Measurements from ENCODE around the gene WWOX. TPM values are rescaled to one million over a fixed set of nuclear protein-coding genes. Genes with fewer than 3 reads are reported as not detected.

WWOX gene
- total and polyA plus RNA-seq, 7 donors: 7.1 to 46.8 (median 16.1) TPM

- TF ChIP-seq CTCF (IDR thresholded peaks at IDR 0.05) (no peak), EP300 (IDR thresholded peaks at IDR 0.05) (no peak), POLR2AphosphoS5 (IDR thresholded peaks at IDR 0.05) (no peak), POLR2A (IDR thresholded peaks at IDR 0.05) (no peak)
- Histone ChIP-seq H3K4me3 (no peak overlapping the region), H3K27me3 (no peaks in the 10 kb centered on the region), H3K36me3 (no peaks in the 10 kb centered on the region), H3K4me1 (no peaks in the 10 kb centered on the region), H3K27ac (no peak overlapping the region), H3K9me3 (no peaks in the 10 kb centered on the region)
- DNase-seq: no peak
- WGBS, 2 donors: 87 to 89% methylated on average over 1 of the region's 1 CpG
- intact Hi-C loops (cut with DNase I): no loop called here
Measured at GRCh38 chr16:78795433-78795832, 696.0 kb downstream of the WWOX start.

- intact Hi-C loops (cut with DNase I): no loop called here
- Histone ChIP-seq H3K27ac (no peak overlapping the region), H3K4me3 (no peak overlapping the region), H3K36me3 (no peaks in the 10 kb centered on the region), H3K27me3 (no peaks in the 10 kb centered on the region), H3K9me3 (no peaks in the 10 kb centered on the region), H3K4me1 (no peaks in the 10 kb centered on the region)
- 58 to 77% methylated on average over 3 of the region's 3 CpGs for WGBS, 2 donors
- DNase-seq: no peak
- TF ChIP-seq CTCF (IDR thresholded peaks at IDR 0.05) (no peak), POLR2AphosphoS5 (IDR thresholded peaks at IDR 0.05) (no peak), POLR2A (IDR thresholded peaks at IDR 0.05) (no peak), EP300 (IDR thresholded peaks at IDR 0.05) (no peak)
Measured at GRCh38 chr16:78796221-78796866, 696.9 kb downstream of the WWOX start.

GRCh38 chr16:78799429-78799828 lies 700.0 kb downstream of the WWOX start:
- H3K4me3 ChIP-seq: no peak overlapping the region
- TF ChIP-seq EP300 (IDR thresholded peaks at IDR 0.05) (no peak), POLR2AphosphoS5 (IDR thresholded peaks at IDR 0.05) (no peak), POLR2A (IDR thresholded peaks at IDR 0.05) (no peak), CTCF (IDR thresholded peaks at IDR 0.05) (no peak)
- intact Hi-C loops (cut with DNase I): no loop called here
- H3K27ac ChIP-seq: no peak overlapping the region
- WGBS, 2 donors: 66 to 94% methylated on average over 5 of the region's 5 CpGs
- H3K9me3 ChIP-seq: no peaks in the 10 kb centered on the region
- DNase-seq: peak; percentile 8
- H3K27me3 ChIP-seq: no peaks in the 10 kb centered on the region
- no peaks in the 10 kb centered on the region for H3K36me3 ChIP-seq
- H3K4me1 ChIP-seq: no peaks in the 10 kb centered on the region

GRCh38 chr16:78800523-78800922 lies 701.1 kb downstream of the WWOX start:
- no peak for DNase-seq
- intact Hi-C loops (cut with DNase I): no loop called here
- 78 to 85% methylated on average over 3 of the region's 3 CpGs for WGBS, 2 donors
- H3K36me3 ChIP-seq: no peaks in the 10 kb centered on the region
- H3K9me3 ChIP-seq: no peaks in the 10 kb centered on the region
- no peak for TF ChIP-seq CTCF (IDR thresholded peaks at IDR 0.05)
- H3K4me3 ChIP-seq: no peak overlapping the region
- H3K4me1 ChIP-seq: no peaks in the 10 kb centered on the region
- H3K27me3 ChIP-seq: no peaks in the 10 kb centered on the region
- H3K27ac ChIP-seq: no peak overlapping the region
